NT2/D1 (cell line): Measurements from ENCODE around the gene CDK2AP2.

Source experiments
- SUZ12 ChIP-seq: IDR thresholded peaks from 2 replicates; pipeline ENCODE4 v1.6.1; 2011; ENCODE audit not compliant: insufficient read length, insufficient read depth; ENCODE audit errors: extremely low read depth
- YY1 ChIP-seq: IDR thresholded peaks from 2 replicates; pipeline ENCODE4 v1.6.1; 2011; ENCODE audit not compliant: insufficient read length, insufficient read depth
- ZNF274 ChIP-seq: IDR thresholded peaks from 2 replicates; pipeline ENCODE4 v1.6.1; 2011; ENCODE audit warnings: mild to moderate bottlenecking, low read depth, low read length

DNA sequence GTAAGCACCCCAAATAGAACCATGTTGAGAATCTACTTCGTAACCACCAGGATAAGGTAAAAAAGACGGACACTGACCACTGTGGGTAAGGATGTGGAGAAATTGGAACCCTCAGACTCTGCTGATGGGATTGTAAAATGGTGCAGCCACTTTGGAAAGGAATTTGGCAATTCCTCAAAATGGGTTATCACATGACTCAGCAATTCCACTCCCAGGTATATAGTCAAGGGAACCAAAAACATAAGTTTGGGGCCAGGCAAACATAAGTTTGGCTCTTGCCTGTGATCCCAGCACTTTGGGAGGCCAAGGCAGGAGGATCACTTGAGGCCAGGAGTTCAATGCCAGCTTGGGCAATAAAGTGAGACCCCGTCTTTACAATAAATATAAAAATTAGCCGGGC is 20.4 kb upstream of the CDK2AP2 start:
- TF ChIP-seq ZNF274 (no peak), YY1 (no peak), SUZ12 (no peak)
